ENCODE measurements around the gene CPAMD8.

The CPAMD8 gene

GRCh38 chr19:16908759-16909158, 117.9 kb downstream of the CPAMD8 start:
- no peak overlapping the region for H3K4me3 ChIP-seq (ENCODE audit: control insufficient read depth, low read depth, low read length)
- no peak for DNase-seq (ENCODE audit: low read depth)
- no peak for TF ChIP-seq CTCF (IDR thresholded peaks at IDR 0.05; ENCODE audit: control insufficient read depth, insufficient read depth, low read depth, low read length, missing control alignments)

DNA sequence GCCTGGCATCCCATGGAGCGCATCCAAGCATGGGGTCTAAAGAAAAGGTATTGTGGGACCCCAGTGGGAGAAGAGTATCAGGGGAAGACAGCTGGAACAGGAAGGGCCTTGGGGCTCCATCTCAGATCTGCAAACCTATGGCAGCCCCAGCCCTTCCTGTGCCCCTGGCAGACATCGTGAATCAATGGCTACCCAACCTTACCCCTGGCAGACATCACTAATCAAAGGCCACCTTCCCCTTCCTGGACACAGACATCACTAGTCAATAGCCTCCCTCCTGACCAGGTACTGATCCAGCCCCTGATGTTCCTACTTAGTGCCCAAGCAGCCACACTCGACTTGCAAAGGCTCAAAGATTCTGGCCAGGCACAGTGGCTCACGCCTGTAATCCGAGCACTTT, 122.0 kb downstream of the CPAMD8 start:
- no peak for DNase-seq (ENCODE audit: low read depth)
- no peak for TF ChIP-seq CTCF (IDR thresholded peaks at IDR 0.05; ENCODE audit: control insufficient read depth, insufficient read depth, low read depth, low read length, missing control alignments)
- H3K4me3 ChIP-seq (ENCODE audit: control insufficient read depth, low read depth, low read length) = no peak overlapping the region

- TF ChIP-seq CTCF (IDR thresholded peaks at IDR 0.05; ENCODE audit: control insufficient read depth, insufficient read depth, low read depth, low read length, missing control alignments) = no peak
- no peak for DNase-seq (ENCODE audit: low read depth)
- no peak overlapping the region for H3K4me3 ChIP-seq (ENCODE audit: control insufficient read depth, low read depth, low read length)
These were observed 123.3 kb downstream of the CPAMD8 start for GRCh38 chr19:16903347-16903746.

DNA sequence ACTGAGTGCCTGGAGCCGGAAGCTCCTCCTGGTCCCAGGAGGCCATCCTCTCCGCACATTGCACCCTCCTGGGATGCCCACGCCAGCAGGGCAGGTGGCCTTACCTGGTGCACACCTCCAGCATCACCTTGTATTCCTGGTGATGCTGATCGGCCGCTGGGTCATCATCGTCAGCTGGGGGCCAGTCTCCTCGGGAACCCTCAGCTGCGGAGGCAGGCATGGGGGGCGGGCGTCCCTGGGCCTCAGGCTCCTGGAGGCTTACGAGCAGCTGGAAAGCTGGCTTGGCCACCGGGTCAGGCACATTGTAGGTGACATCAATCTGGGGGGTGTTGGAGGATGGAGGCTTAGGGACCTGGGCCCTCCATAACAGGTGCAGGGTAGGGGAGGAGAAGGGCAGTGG, 124.1 kb downstream of the CPAMD8 start:
- DNase-seq (ENCODE audit: low read depth) = no peak
- H3K4me3 ChIP-seq (ENCODE audit: control insufficient read depth, low read depth, low read length) = no peak overlapping the region
- no peak for TF ChIP-seq CTCF (IDR thresholded peaks at IDR 0.05; ENCODE audit: control insufficient read depth, insufficient read depth, low read depth, low read length, missing control alignments)

- H3K4me3 ChIP-seq (ENCODE audit: control insufficient read depth, low read depth, low read length) = no peak overlapping the region
- no peak for DNase-seq (ENCODE audit: low read depth)
- TF ChIP-seq CTCF (IDR thresholded peaks at IDR 0.05; ENCODE audit: control insufficient read depth, insufficient read depth, low read depth, low read length, missing control alignments) = no peak
These were observed 125.0 kb downstream of the CPAMD8 start for GRCh38 chr19:16901491-16902175.

- no peak overlapping the region for H3K4me3 ChIP-seq (ENCODE audit: control insufficient read depth, low read depth, low read length)
- peak; percentile 66 for TF ChIP-seq CTCF (IDR thresholded peaks at IDR 0.05; ENCODE audit: control insufficient read depth, insufficient read depth, low read depth, low read length, missing control alignments)
- DNase-seq (ENCODE audit: low read depth) = no peak
These were observed 127.0 kb downstream of the CPAMD8 start for GRCh38 chr19:16899566-16900075.

Data from AG09309 (cell line).